ENCODE measurements around the gene GALK2. TPM values are rescaled to one million over a fixed set of nuclear protein-coding genes. Genes with fewer than 3 reads are reported as not detected.

GALK2 gene
- polyA plus RNA-seq, 1 donor (not counting 4 experiments of a cell fraction or from before 2014, with no cell fraction given), result 29.7 TPM

DNA sequence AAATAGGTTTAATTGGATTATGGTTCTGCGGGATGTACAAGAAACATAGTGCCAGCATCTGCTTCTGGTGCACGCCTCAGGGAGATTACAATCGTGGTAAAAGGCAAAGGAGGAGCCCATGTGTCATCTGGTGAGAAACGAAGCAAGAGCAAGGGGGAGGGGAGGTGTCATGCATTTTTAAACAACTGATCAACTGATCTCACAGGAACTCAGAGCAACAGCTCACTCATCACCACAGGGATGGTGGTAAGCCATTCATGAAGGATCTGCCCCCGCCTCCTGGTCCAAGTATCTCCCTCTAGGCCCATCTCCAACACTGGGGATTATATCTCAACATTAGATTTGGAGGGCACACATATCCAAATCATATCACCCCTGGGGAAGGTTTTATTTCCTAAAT lies 210.9 kb downstream of the GALK2 start:
- no peak for FAIRE-seq
- Histone ChIP-seq H3K27ac (ENCODE audit: control insufficient read depth, insufficient read depth, low read length) (no peak overlapping the region), H3K4me2 (ENCODE audit: control insufficient read depth, extremely low read depth, insufficient read depth, low read depth, low read length) (no peak overlapping the region), H3K36me3 (ENCODE audit: control insufficient read depth in 2 of 2, extremely low read depth in 1 of 2, insufficient read depth in 2 of 2, low read length in 2 of 2) (no peaks in the 10 kb centered on the region), H3K79me2 (ENCODE audit: control insufficient read depth, insufficient read depth, low read length) (no peaks in the 10 kb centered on the region), H3K4me1 (ENCODE audit: control insufficient read depth, extremely low read depth, insufficient read depth, low read length) (no peaks in the 10 kb centered on the region), H4K20me1 (ENCODE audit: control insufficient read depth, extremely low read depth, insufficient read depth, low read length) (no peaks in the 10 kb centered on the region), H2AFZ (ENCODE audit: control insufficient read depth, low read length) (no peak overlapping the region), H3K4me3 (ENCODE audit: control insufficient read depth in 2 of 3, extremely low read depth in 1 of 3, insufficient read depth in 2 of 3, low read depth in 1 of 3, low read length in 3 of 3) (no peak overlapping the region), H3K27me3 (ENCODE audit: control insufficient read depth, extremely low read depth, insufficient read depth, low read length) (no peaks in the 10 kb centered on the region), H3K9ac (ENCODE audit: control insufficient read depth, extremely low read depth, insufficient read depth, low read length) (no peak overlapping the region), H3K9me3 (ENCODE audit: control insufficient read depth, low read depth, low read length) (no peaks in the 10 kb centered on the region), H3K9me1 (ENCODE audit: control insufficient read depth, extremely low read depth, insufficient read depth, low read length) (no peaks in the 10 kb centered on the region)
- TF ChIP-seq CTCF (optimal IDR thresholded peaks at IDR 0.05 in 1 of 3, IDR thresholded peaks at IDR 0.05 in 1 of 3, conservative IDR thresholded peaks at IDR 0.05 in 1 of 3; ENCODE audit: extremely low read depth in 1 of 3, insufficient read depth in 2 of 3, low read length in 3 of 3) (no peak), EZH2 (IDR thresholded peaks at IDR 0.05; ENCODE audit: low read length) (no peak)
- dilution Hi-C loops (cut with MboI; ENCODE audit: extremely low pct_ligation_motif_present, low sequenced_read_pairs), result no loop called here
- no peak for DNase-seq (ENCODE audit: low read depth, low spot score)

Small RNAs within 50 kb of the gene (small RNA-seq; reads per million reads assigned to genes)
- gene MIR4716 (ENCODE audit: insufficient read length in 3 of 3, low read depth in 3 of 3, low replicate concordance in 1 of 3) (0 reads per million in 3 experiments), gene RF00019 (ENCODE audit: insufficient read length in 3 of 3, low read depth in 3 of 3, low replicate concordance in 1 of 3) (0 reads per million in 3 experiments), gene RN7SL307P (ENCODE audit: insufficient read length in 3 of 3, low read depth in 3 of 3, low replicate concordance in 1 of 3) (0 reads per million in 3 experiments)

Other genes with a start within 250 kb of the GALK2 start
- gene SHC4, start 206.3 kb upstream of the GALK2 start, polyA plus RNA-seq, result 0.61 to 0.94 TPM (median 0.87 TPM) in 3 replicates
- gene SECISBP2L, start 123.8 kb upstream of the GALK2 start, polyA plus RNA-seq, result 8.5 to 15.4 TPM (median 14.8 TPM) in 3 replicates
- 51.3 to 114 TPM (median 52.7 TPM) in 3 replicates for gene COPS2, start 14.6 kb upstream of the GALK2 start, polyA plus RNA-seq

All from keratinocyte (primary cell).